GM21825 (cell line): ENCODE results near the gene SYVN1.

Experiments
- ATAC-seq: cut with Tn5 transposase; IDR thresholded peaks from one replicate; pipeline ENCODE4 v1.9.1; 2021; ENCODE audit warnings: mild to moderate bottlenecking, moderate library complexity; ENCODE audit not compliant: unreplicated experiment

The SYVN1 gene

DNA sequence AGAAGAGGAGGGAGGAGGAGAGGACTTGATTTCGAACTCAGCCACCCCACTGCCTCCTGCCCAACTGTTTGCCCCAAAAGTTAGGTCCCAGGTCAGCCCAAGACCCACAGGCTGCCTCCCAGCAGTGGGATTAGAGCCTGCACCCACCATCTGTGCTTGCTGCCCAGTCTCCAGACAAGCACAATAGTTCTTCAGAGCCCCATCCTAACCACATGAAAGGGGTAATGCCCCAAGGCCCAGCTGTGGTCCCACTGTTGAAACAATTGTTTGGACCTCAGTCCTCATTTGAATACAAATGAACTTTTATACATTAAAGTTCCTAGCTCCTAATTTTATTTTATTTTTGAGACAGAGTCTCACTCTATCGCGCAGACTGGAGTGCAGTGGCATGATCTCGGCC is 43.7 kb downstream of the SYVN1 start:
- no peak for ATAC-seq

DNA sequence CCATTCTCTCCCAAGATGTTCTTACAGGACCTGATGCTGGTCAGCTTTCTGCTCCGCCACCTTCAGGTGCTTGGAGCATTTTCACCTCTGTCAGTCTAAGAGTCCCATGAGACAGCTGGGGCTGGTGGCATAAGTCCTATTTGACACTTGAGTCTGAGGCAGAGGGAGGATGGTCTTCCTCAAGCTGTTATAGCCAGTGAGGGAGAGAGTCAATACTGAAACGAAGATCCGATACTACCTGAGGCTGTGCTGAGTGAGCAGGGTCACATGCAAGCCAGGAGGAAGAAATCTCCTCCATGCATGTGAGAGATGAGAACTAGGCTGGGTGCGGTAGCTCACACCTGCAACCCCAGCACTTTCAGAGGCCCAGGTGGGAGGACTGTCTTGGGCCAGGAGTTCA is 44.7 kb downstream of the SYVN1 start:
- ATAC-seq, result no peak

DNA sequence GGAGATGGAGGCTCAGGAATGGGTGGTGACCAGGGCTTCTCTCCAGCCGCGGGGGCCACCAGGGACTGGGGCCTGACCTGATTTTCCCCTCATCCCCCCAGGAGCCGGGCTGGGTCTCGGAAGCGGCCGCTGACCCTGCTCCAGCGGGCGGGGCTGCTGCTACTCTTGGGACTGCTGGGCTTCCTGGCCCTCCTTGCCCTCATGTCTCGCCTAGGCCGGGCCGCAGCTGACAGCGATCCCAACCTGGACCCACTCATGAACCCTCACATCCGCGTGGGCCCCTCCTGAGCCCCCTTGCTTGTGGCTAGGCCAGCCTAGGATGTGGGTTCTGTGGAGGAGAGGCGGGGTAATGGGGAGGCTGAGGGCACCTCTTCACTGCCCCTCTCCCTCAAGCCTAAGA is 46.5 kb downstream of the SYVN1 start:
- ATAC-seq, result no peak

DNA sequence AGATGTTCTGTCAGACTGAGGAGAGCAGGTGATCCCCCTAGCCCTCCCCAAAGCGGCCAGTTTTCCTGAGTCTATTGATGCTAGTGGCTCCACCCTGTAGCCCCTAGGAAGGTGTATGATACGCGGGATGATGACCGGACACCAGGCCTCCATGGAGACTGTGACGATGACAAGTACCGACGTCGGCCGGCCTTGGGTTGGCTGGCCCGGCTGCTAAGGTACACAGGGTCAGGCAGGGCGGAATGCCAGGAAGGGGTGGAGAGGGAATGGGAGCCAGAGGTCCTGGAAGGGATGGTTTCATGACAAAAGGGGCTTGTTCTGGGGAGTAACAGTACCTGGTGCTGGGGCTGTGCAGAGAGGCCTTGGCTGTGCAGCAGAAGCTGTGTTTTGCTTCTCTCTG is 47.1 kb downstream of the SYVN1 start:
- no peak for ATAC-seq

DNA sequence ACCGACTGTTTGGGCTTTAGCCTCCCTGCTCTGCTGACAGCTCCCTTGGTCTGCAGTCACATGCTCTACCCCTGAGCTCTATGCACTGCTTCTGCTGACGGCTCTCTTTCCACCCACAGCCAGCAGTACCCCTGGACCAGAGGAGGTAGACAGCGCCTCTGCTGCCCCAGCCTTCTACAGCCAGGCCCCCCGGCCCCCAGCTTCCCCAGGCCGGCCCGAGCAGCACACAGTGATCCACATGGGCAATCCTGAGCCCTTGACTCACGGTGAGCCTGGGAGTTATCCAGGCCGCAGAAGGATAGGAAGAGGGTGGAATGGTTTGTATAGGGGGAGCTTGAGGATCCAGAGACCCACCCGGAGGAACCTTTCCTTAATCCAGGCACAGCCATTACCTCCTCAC is 47.5 kb downstream of the SYVN1 start:
- ATAC-seq, result no peak

DNA sequence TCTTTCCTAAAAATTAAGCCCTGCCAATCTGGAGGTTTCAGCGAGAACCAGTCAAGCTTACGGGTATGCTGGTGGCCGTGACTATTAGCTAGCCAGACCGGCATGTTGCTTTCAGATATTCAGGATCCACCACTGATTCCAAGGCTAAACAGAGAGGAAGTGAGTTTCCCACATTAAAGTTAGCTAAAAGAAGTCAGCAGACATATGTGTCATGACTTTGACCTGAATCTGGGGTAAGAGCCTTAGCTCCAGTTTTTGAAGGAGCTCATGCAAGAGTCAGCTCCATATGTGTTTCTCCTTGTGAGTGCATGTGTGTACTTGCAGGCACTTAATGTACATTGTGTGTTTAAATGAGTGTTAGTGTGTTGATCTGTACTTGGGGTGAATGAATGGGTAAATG is 48.9 kb downstream of the SYVN1 start:
- ATAC-seq, result no peak

DNA sequence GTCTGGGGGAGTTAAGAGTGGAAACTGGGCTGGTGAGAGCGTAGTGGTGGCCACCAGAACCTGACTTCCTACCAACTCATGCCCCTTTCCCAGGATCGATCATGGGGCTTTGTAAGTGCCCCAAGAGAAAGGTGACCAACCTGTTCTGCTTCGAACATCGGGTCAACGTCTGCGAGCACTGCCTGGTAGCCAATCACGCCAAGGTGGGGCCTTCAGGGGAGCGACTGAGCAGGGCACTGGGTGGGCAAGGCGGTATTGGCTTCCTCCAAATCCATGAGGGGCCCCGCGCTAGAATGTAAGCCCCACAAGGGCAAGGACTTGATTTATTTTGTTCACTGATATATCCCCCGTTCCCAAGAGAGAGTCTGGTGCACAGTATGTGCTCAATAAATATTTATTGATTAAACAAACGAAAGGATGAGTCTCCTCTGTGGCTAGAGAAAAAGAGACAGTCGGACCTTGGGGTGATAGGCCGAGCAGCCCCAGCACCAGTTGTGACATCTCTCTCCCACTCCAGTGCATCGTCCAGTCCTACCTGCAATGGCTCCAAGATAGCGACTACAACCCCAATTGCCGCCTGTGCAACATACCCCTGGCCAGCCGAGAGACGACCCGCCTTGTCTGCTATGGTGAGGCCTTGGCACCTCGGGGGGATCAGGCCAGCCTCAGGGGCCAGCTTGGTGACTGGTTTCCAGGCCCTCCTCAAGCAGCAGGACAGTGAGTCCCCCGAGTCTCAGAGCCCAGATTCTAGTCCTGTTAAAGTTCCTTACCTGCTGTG is 49.5 kb downstream of the SYVN1 start:
- ATAC-seq, result no peak

DNA sequence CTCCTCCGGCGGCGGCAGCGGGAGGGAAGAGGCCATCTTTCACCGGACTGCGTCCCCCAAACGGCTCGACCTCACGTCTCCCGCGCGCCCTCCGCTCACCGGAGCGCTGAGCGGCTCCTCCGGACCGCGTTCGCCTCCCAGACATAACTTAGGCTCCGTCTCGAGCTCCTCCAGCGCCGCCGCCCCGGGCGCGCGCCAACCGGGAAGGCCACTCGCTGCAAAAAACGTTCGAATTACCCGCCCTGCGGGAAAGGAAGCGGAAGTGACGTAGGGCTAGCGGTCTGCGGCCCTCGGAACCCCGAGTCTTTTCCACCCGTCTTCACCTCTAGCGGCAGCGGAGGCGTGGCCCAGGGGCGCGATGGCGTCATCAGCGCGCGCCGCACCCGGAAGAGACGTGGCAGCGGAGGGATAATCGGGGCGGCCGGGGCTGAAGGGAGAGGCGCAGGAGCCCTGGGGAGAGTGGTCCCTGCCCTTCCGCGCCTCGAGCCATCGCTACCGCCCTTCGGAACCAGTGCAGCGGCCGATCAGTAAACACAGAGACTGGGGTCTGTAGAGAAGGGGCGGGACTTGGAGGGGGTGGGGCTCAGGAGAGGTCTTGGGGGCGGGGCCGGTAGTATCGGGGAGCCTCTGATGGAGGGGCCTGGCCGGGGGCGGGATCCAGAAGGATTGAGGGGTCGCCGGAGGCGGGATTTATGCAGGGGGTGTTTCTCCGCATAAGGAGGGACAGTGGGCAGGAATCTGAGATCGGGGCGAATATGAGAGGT is 50.3 kb downstream of the SYVN1 start, which contains the start of the genes CDCA5 and ZFPL1:
CDCA5 (minus strand) TSS at position 207 of the 764 bp plus-strand sequence; CDS start at position 145, 62 bp downstream.
ZFPL1 (plus strand) TSS at position 389 of the 764 bp plus-strand sequence. CDS start 477 bp downstream, outside the sequence.
- ATAC-seq, result peak; percentile 71

DNA sequence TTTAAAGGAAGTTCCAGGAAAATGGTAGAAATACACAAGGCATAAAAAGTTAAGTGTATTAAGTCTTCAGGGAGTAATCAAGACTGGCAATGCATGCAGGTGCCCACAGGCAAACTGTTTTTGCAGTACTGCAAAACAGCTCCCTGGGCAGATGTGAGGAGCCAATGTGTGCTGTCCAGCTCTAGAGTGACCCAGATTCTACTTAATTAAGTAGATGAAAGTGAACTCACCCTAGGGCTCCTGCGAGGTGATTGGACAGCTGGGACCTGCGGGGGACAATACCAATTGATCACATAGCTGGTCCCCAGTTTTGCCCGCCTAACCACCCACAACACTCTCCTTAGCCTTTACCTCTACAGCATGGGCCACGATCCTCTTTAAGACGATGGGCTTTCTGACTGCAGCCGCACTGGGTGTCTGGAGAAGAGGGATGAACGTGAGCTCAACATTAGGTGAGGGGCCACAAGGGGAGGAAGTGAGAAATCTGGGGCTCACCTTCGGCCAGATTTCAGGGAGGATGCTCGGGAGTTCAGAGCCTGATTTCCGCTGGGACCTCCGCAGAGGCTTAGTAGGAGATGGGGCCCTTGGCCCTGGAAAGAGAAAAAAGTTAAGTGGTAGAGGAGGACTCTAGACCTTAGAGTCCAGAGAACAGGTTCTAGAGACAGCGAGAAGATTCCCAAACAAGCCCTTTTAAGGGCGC is 51.0 kb downstream of the SYVN1 start:
- peak; percentile 9 for ATAC-seq

DNA sequence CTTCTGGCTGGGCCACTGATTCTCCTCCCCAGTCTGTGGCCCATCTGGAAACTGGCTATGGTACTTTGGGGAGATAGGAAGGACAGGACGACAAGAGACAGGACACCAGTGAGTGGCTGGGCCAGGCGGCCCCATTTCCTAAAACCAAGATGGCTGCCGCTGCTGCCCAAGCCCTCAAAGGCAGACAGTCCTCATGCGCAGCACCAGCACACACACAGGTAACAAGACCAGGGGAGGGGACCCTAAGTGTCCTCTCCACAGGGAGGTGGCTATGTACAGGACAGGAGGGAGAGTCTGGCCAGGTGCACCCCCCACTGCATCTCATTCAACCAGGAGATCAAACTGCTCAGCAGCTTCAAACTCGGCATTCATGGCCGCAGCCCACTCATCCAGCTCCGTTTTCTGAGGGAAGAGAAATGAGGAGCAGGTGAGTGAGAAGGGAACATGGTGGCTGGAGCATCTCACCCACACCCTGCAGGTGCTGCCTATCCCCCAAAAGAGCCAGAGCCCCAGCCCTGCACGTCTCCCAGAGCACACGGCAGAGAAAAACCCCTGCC is 55.5 kb downstream of the SYVN1 start:
- ATAC-seq, result no peak

DNA sequence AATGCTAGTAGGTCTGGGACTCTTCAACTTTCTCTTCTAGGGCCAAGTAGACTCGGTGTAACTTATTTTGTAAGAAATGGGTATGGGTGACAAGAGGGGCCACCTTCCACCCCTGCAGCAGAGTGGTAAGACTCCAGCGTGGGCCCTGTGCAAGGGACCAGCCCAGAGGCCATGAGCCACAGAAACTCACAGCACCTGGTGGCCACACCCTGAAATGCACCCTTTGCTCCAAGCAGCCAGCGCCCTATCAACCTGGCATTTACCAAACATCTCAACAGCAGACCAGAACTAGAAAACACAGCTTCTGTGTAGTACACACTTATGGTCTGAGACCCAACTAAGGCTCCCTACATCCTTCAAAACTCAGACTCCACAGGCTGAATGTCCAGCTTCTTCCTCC is 56.2 kb downstream of the SYVN1 start:
- no peak for ATAC-seq

DNA sequence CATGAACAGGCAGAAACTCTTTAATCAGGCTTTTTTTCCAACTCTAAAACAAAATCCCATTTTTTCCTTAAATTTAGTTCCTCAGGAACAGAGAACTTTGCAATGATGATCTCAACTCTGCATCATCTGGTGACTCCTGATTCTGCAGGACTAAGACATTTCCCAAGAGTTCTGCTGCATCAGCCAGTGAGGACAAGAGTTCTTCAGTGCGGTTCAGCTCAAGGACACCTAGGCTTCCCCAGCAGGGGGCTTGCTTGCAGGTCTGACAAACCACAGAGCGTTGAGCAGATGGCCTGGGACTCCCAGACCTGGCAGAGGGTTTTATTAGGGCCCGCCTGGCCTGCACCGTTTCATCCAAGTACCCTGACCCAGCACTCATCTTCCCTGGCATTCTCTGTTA is 56.9 kb downstream of the SYVN1 start:
- ATAC-seq, result no peak
